Measurements from ENCODE around the gene MAP1LC3B2. TPM values are rescaled to one million over a fixed set of nuclear protein-coding genes. Genes with fewer than 3 reads are reported as not detected.
"Not testable (repeated sequence)": the region's sequence is repeated elsewhere in the genome, so short reads cannot be mapped to it uniquely, and the experiment has no call there.

The MAP1LC3B2 gene
- total RNA-seq, 1 donor from 2014 or later: 4.1 TPM

DNA sequence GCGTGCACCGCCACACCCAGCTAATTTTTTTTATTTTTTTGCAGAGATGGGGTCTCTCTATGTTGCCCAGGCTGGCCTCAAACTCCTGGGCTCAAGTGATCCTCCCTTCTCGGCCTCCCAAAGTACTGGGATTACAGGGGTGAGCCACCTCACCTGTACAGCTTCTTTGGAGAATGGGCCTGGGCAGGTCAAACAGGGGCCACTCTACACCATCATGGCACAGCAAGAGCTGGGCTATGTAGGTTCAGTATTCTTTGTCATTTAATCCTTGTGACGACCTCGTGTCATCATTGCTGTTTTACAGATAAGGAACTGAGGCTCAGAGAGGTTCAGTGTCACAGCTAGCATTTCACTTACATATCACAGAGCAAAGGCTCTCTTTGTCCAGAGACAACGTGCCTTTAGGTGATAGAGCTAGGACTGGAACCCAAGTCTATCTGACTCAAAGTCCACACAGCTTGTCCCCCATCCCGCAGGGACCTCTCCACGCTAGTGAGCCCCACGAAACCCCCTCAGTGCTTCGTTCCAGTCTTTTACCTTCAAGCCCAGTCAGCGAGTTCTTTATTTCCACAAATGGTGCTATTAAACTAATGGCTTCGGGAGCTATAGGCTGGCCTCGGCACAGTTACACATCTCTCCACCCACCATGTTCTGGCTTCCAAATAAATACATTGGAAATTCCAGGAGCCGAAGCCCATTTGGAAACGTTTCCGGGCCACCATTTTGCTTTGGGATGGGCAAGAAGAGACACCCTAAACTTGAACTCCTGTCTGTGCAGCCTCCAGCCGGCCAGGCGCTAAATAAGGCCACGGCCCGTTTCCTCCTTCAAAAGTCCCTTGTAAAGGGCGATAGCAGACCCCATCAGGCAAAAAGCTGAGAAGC is 660 bp upstream of the MAP1LC3B2 start:
- DNase-seq (ENCODE audit: low spot score): no peak
- peaks cover 1% of the 10 kb centered on the region for H3K36me3 Mint-ChIP-seq (ENCODE audit: low read depth)
- TF ChIP-seq, protein P1, sequence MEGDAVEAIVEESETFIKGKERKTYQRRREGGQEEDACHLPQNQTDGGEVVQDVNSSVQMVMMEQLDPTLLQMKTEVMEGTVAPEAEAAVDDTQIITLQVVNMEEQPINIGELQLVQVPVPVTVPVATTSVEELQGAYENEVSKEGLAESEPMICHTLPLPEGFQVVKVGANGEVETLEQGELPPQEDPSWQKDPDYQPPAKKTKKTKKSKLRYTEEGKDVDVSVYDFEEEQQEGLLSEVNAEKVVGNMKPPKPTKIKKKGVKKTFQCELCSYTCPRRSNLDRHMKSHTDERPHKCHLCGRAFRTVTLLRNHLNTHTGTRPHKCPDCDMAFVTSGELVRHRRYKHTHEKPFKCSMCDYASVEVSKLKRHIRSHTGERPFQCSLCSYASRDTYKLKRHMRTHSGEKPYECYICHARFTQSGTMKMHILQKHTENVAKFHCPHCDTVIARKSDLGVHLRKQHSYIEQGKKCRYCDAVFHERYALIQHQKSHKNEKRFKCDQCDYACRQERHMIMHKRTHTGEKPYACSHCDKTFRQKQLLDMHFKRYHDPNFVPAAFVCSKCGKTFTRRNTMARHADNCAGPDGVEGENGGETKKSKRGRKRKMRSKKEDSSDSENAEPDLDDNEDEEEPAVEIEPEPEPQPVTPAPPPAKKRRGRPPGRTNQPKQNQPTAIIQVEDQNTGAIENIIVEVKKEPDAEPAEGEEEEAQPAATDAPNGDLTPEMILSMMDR (IDR thresholded peaks at IDR 0.05): no peak
- H3K9me3 Mint-ChIP-seq (ENCODE audit: low read depth): peaks cover 4% of the 10 kb centered on the region
- no peak overlapping the region for H3K4me3 Mint-ChIP-seq (ENCODE audit: unreplicated experiment)
- H3K27me3 Mint-ChIP-seq (ENCODE audit: low read depth): no peaks in the 10 kb centered on the region
- H3K4me1 Mint-ChIP-seq (ENCODE audit: low read depth): peaks cover 28% of the 10 kb centered on the region
- peak overlapping the region; percentile 100 for H3K27ac Mint-ChIP-seq (ENCODE audit: unreplicated experiment)

DNA sequence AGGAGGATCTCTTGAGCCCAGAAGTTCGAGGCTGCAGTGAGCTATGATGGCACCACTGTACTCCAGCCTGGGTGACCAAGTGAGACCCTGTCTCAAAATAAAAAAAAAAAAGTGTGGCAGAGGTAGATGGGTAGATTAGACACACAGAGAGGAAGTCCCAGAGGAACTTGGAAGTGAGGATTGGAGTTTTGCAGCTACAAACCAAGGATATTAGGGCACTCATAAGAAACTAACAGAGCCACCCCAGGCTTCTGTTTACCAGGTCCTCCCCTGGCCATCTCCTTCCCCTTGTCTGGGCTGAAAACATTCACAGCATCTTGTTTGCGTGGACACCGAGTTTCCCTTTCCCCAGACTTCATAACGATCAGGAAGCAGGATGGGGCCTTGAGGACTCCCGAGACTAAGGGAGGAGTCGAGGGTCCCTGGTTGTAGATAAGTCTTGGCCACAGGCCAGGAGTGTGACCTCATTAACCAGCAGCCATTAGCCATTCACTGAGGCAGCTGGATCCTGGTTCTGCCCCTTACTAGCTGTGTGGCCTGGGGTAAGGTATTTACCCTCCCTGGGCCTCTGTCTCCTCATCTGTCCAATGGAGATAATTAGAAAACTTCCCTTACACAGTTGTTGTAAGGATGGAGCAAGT is 2.1 kb downstream of the MAP1LC3B2 start:
- peaks cover 20% of the 10 kb centered on the region for H3K9me3 Mint-ChIP-seq (ENCODE audit: low read depth)

DNA sequence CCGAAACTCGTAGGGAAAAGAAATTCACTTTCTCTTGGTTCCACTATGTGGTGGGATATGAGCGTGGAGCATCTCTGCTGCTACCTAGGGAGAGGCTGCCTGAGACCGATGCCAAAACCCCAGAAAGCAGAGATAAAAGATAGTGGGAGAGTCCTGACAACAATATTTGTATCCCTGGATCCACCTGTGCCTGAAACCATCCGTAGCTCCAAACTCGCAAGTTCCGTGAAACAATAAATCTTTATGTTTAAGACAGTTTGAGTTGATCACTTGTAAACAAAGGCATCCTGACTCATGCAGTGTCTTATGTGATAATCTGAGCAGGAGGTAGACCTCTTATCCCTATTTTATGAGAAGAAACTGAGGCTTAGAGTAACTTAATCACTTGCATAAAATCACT is 2.9 kb downstream of the MAP1LC3B2 start:
- no peak overlapping the region for H3K27ac Mint-ChIP-seq (ENCODE audit: unreplicated experiment)
- no peaks in the 10 kb centered on the region for H3K27me3 Mint-ChIP-seq (ENCODE audit: low read depth)
- H3K36me3 Mint-ChIP-seq (ENCODE audit: low read depth): peaks cover 11% of the 10 kb centered on the region
- no peak overlapping the region for H3K4me3 Mint-ChIP-seq (ENCODE audit: unreplicated experiment)
- H3K4me1 Mint-ChIP-seq (ENCODE audit: low read depth): peaks cover 23% of the 10 kb centered on the region
- DNase-seq (ENCODE audit: low spot score): no peak
- peaks cover 20% of the 10 kb centered on the region for H3K9me3 Mint-ChIP-seq (ENCODE audit: low read depth)
- TF ChIP-seq, protein P1 (IDR thresholded peaks at IDR 0.05): no peak

More for the DNA sequence above, 2.1 kb downstream of the MAP1LC3B2 start:
- H3K4me1 Mint-ChIP-seq (ENCODE audit: low read depth): peaks cover 28% of the 10 kb centered on the region
- H3K27ac Mint-ChIP-seq (ENCODE audit: unreplicated experiment): no peak overlapping the region
- TF ChIP-seq, protein P1 (IDR thresholded peaks at IDR 0.05): no peak
- no peaks in the 10 kb centered on the region for H3K27me3 Mint-ChIP-seq (ENCODE audit: low read depth)
- no peak for DNase-seq (ENCODE audit: low spot score)
- peaks cover 11% of the 10 kb centered on the region for H3K36me3 Mint-ChIP-seq (ENCODE audit: low read depth)
- no peak overlapping the region for H3K4me3 Mint-ChIP-seq (ENCODE audit: unreplicated experiment)

DNA sequence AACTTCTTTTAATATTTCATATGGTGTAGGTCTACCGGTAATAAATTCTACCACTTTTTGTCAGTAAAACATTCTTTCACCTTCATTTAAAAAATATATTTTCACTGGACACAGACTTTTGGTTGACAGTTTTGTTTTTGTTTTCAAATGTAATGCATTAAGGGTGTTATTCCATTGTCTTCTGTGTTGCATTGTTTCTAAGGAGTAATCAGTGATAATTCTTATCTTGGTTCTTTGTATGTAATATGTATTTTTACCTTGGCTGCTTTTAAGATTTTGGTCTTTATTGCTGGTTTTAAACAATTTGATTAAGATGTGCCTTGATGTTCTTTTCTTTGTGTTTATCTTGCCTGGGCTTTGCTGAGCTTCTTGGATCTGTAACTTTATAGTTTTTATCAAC is 4.1 kb downstream of the MAP1LC3B2 start:
- no peak overlapping the region for H3K27ac Mint-ChIP-seq (ENCODE audit: unreplicated experiment)
- peaks cover 20% of the 10 kb centered on the region for H3K9me3 Mint-ChIP-seq (ENCODE audit: low read depth)
- peaks cover 11% of the 10 kb centered on the region for H3K36me3 Mint-ChIP-seq (ENCODE audit: low read depth)
- H3K27me3 Mint-ChIP-seq (ENCODE audit: low read depth): no peaks in the 10 kb centered on the region
- H3K4me3 Mint-ChIP-seq (ENCODE audit: unreplicated experiment): no peak overlapping the region
- DNase-seq (ENCODE audit: low spot score): no peak
- TF ChIP-seq, protein P1 (IDR thresholded peaks at IDR 0.05): no peak
- peaks cover 16% of the 10 kb centered on the region for H3K4me1 Mint-ChIP-seq (ENCODE audit: low read depth)

DNA sequence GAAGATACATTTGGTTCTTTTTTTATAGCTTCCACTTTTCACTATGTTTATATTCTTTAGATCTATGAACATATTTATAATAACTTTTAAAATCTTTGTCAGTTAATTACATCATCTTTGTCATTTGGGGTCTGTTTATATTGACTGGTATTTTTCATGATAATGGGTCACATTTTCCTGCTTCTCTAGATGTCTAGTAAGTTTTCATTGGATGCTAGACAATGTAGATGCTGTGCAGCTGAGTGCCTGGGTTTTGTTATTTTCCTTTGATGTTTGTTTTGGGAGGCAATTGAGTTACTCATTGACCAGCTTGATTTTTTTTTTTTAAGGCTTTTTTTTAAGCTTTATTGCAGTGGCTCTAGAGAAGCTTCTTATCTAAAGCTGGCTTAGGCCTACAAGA is 4.9 kb downstream of the MAP1LC3B2 start:
- no peak for DNase-seq (ENCODE audit: low spot score)
- H3K9me3 Mint-ChIP-seq (ENCODE audit: low read depth): peaks cover 20% of the 10 kb centered on the region
- TF ChIP-seq, protein P1 (IDR thresholded peaks at IDR 0.05): no peak
- H3K4me1 Mint-ChIP-seq (ENCODE audit: low read depth): peaks cover 9% of the 10 kb centered on the region
- H3K36me3 Mint-ChIP-seq (ENCODE audit: low read depth): peaks cover 11% of the 10 kb centered on the region
- H3K27ac Mint-ChIP-seq (ENCODE audit: unreplicated experiment): no peak overlapping the region
- no peak overlapping the region for H3K4me3 Mint-ChIP-seq (ENCODE audit: unreplicated experiment)
- no peaks in the 10 kb centered on the region for H3K27me3 Mint-ChIP-seq (ENCODE audit: low read depth)

DNA sequence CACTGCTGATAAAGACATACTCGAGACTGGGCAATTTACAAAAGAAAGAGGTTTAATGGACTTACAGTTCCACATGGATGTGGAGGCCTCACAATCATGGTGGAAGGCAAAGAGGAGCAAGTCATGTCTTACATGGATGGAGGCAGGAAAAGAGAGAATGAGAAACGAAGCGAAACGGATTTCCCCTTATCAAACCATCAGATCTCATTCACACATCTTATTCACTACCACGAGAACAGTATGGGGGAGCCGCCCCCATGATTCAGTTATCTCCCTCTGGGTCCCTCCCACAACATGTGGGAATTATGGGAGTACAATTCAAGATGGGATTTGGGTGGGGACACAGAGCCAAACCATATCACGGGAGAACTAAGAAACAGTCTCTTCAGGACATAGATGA is 6.0 kb downstream of the MAP1LC3B2 start:
- Mint-ChIP-seq H3K9me3 (ENCODE audit: low read depth) (peaks cover 20% of the 10 kb centered on the region), H3K36me3 (ENCODE audit: low read depth) (peaks cover 11% of the 10 kb centered on the region)
- H3K27ac Mint-ChIP-seq (ENCODE audit: unreplicated experiment); DNase-seq (ENCODE audit: low spot score); H3K4me1 Mint-ChIP-seq (ENCODE audit: low read depth); H3K27me3 Mint-ChIP-seq (ENCODE audit: low read depth); H3K4me3 Mint-ChIP-seq (ENCODE audit: unreplicated experiment): not testable (repeated sequence)
